HL-60/S4 treated with phorbol 12-myristate 13-acetate at 8.2 ng/mL for 4 days and 3 days (cell line): ENCODE data around the gene EFNB1.

Experiments
- in situ Hi-C: fragments of 300-500 bp; cut with MboI; formaldehyde crosslinking; loops from 2 replicates; pipeline ENCODE4 v1.15.0; 2022; ENCODE audit warnings: low sequenced_read_pairs

EFNB1 gene

DNA sequence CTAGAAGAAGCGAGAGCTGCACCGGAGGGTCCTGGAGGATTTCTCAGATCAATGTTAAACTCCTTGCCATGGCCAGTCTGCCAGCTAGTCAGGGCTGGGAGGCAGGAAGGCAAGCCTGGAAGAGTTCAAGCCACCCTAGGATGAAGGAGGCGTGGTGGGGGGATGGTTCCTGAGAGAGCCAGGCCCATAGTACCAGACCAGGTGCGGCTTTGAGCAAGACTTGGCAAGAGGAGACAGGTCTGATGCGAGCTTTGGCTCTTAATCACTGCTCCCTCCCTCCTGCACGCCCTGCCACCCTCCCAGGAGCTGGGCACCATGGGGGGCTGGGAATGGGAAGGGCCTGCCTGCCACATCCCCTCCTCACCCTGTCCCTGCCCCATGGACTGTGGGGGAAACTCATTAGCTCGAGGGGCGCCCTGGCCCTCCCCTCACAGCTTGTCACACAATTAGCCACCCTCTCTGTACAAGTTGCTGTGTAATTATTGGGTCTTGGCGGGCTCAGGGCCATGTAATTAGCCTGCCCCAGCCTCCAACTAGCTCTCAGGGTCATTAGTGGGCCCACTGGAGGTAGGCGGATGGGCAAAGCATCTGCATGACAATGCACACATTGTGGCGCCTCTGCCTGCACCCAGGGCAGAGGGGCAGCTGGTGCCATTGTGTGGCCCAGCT is 50.3 kb downstream of the EFNB1 start:
- in situ Hi-C loops, result no loop called here

- in situ Hi-C loops, result no loop called here
Observed at GRCh38 chrX:68880846-68881552, 52.2 kb downstream of the EFNB1 start.

DNA sequence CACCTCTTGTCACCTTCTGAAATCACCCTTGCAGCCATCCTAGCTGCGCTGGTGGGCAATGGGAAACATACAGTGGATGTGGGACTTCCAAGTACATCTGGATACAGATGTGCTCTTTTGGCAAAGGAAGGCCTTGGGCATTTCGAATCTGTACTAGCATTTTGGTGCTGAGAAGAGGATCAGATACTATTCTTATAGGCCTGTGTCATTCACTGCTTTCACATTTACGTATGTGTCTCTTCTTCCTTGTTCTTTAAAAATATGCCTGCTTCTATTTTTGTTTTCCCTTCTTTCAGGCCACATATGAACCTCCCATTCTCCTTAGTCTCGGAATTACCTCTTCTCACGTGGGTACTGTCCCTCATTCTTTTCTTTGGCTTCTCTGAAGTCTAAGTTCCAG is 53.1 kb downstream of the EFNB1 start:
- in situ Hi-C loops, result no loop called here

DNA sequence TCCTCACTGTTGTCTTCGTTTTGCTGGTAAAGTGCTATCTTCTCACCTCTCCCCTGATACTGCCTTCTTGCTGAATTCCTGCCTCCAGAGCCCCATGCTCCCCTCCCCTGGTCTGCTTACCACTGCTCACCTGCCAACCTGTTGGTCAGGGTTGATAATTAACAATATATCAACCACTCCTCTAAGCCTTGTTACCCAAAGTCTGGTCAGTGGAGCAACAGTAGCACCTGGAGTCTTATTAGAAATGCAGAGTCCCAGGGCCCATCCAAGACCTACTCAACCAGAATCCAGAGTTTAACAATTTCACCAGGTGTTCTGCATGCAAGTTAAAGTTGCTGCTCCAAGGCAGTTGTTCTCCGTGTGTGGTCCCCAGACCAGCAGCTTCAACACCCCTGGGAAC is 55.0 kb downstream of the EFNB1 start:
- in situ Hi-C loops, result no loop called here

DNA sequence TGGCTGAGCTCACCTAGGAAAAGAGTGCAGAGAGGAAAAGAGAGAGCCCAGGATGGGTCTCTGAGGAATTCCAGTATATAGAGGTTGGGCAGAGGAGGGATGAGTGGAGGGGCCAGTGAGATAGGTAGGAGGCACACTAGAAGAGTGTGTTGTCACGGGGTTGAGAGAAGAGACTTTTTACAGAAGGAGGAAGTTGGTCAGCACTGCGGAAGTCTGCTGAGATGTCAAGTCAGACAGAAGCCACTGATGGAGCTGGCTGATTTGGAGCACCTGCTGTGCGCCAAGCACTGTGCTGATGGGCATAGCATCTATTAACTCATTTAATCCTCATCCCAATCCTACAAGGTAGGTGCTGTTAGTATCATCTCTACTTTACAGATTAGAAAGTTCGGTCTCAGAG is 60.4 kb downstream of the EFNB1 start:
- in situ Hi-C loops, result no loop called here
